GM18870 (cell line): Measurements from ENCODE around the gene LRRC36.
"Not testable (repeated sequence)": the region's sequence is repeated elsewhere in the genome, so short reads cannot be mapped to it uniquely, and the experiment has no call there.

Experiments
- ATAC-seq: cut with Tn5 transposase; IDR thresholded peaks from one replicate; pipeline ENCODE4 v1.9.1; 2021; ENCODE audit warnings: moderate library complexity; ENCODE audit not compliant: unreplicated experiment

The LRRC36 gene

GRCh38 chr16:67339453-67339852, 12.8 kb downstream of the LRRC36 start:
- ATAC-seq: no peak

DNA sequence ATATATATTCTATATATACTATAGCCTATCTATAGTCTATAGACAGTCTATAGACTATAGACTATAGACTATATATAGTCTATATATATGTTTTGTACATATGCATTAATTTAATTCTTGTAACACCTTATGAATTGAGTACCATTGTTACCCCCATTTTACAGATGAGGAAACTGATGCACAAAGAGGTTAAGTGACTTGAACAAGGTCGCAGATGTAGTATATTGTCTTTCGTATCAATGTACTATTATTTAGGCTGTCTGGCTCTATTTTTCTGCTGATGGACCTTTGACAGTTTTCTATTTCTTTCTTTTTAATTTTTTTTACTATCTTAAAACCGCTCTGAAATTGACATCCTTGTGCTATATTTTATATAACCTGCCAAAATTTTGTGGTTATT, 14.6 kb downstream of the LRRC36 start:
- ATAC-seq: no peak

- no peak for ATAC-seq
Observed at GRCh38 chr16:67342616-67343015, 16.0 kb downstream of the LRRC36 start.

- ATAC-seq: no peak
Observed at GRCh38 chr16:67345401-67345800, 18.8 kb downstream of the LRRC36 start.

GRCh38 chr16:67346341-67346740, 19.7 kb downstream of the LRRC36 start:
- no peak for ATAC-seq

DNA sequence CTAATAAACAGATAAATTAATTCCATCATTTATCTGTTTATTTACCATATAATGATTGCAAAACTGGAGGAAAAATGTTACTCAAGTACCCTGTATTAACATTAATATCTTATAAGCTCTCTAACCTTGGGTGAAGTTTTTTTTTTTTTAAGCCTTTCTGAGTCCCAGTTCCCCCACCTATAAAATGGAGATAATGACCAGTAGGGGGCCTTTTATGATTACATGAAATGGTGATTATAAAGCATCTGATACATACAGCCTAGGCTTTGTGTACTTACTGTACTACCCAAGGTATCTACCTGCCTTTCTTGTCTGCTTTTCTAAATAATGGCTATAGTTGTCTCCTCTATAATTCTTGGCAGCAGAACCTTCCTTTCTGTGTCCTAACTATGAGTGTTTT, 22.6 kb downstream of the LRRC36 start:
- ATAC-seq: no peak

DNA sequence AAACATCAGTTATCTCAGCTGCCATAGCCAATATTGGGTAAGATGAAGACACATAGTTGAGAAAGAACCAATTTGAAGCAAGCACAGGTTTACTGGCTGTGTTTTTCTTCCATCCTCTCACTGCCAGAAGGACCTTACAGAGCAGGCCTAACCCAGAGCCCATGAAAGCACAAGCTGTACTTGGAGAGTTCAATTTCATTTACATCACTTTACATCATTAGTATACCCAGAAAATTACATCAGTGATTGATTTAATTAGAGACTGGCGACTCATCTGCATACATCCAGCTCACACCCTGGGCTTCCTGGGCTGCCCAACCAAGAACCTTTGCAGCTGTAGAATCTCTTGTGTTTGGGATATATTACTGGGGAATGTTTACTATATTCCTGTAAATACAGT, 23.7 kb downstream of the LRRC36 start:
- ATAC-seq: no peak

DNA sequence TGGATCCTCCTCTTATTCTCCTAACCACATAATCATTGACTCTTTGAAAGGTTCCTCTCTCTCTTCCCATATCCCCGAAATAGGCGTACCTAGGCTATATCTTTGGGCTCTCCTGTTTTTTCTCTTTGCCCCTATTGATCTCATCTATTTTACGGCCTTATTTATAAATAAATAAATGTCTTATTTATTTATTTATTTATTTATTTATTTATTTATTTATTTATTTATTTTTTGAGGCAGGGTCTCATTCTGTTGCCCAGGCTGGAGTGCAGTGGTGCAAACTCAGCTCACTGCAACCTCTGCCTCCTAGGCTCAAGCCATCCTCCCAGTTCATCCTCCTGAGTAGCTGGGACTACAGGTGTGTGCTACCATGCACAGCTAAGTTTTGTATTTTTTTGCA, 25.8 kb downstream of the LRRC36 start:
- ATAC-seq: not testable (repeated sequence)

- no peak for ATAC-seq
Observed at GRCh38 chr16:67356396-67356795, 29.8 kb downstream of the LRRC36 start.

GRCh38 chr16:67357561-67357960, 30.9 kb downstream of the LRRC36 start:
- no peak for ATAC-seq

GRCh38 chr16:67359540-67360269, 33.1 kb downstream of the LRRC36 start:
- ATAC-seq: not testable (repeated sequence)

DNA sequence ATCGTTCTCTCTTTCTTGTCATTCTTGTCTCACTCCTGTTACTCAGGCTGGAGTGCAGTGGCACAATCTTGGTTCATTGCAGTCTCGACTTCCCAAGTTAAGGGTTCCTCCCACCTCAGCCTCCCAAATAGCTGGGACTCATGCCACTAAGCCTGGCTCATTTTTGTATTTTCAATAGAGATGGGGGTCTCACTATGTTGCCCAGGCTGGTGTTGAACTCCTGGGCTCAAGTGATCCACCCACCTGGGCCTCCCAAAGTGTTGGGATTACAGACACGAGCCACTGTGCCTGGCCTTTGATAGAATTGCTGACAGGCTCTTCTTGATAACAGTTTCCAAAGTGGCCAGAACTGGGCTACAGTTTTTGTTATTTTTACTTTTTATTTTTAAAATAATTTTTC, 34.4 kb downstream of the LRRC36 start:
- ATAC-seq: no peak

- no peak for ATAC-seq
Observed at GRCh38 chr16:67364600-67365235, 38.1 kb downstream of the LRRC36 start.

- ATAC-seq: no peak
Observed at GRCh38 chr16:67370661-67371060, 44.0 kb downstream of the LRRC36 start.

DNA sequence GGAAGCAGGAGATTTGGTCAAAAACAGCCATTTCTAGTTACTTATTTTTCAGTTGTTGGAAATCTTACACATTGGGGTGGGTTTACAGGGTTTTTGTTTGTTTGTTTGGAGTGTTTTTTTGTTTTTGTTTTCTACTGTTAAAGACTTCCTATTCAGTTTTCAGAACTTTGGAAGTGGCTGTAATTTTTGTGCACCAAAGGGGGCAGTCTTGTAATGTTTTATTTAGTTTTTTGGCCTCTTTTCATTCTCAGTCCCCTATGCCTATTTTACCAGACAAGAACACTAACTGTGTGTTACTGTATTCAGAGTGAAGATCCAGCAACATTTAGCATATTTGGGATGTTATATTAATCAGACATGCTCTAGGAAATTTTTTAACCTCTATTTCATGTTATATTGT, 46.0 kb downstream of the LRRC36 start:
- no peak for ATAC-seq

DNA sequence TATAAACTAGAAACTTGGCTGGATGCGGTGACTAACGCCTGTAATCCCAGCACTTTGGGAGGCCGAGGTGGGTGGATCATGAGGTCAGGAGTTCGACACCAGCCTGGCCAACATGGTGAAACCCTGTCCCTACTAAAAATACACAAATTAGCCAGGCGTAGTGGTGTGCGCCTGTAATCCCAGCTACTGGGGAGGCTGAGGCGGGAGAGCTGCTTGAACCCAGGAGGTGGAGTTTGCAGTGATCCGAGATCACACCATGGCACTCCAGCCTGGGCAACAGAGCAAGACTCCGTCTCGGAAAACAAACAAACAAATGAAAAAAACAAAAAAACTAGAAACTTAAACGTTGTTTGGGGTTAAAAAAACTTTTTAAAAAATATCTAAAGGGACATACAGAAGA, 49.4 kb downstream of the LRRC36 start:
- ATAC-seq: not testable (repeated sequence)

DNA sequence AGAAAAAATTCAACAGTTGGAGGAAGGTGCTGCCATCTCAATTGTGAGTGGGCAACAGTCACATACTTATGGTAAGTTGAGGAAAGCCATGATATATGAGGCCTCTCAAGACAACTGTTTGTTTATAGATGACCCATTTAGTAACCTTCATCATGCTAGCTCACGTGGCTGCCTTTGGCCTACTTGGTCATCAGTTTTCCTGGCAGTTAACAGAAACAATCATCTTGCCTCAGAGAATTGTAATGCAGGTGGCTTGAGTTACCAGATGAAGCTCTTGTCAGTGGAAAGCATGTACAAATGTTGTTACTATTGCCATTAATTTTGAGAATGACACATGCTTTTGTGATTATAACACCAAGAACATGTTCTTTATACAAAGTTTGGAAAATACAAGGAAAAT, 52.0 kb downstream of the LRRC36 start:
- no peak for ATAC-seq

DNA sequence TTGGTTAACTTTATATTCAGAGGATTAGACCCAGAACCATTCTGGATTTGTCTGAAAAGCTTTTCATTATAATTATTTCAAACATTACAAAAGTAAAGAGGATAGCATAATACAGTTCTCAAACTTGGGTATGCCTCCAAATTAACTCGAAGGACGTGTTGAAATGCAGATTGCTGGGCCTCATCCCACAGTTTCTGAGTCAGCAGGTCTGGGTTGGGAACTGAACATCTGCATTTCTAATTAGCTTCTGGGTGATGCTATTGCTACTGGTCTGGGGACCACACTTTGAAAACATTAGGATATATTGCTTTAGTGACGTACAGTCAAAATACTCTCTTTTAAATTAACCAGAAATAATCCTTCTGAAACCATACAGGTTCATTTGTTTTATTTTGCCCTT, 56.7 kb downstream of the LRRC36 start:
- no peak for ATAC-seq

DNA sequence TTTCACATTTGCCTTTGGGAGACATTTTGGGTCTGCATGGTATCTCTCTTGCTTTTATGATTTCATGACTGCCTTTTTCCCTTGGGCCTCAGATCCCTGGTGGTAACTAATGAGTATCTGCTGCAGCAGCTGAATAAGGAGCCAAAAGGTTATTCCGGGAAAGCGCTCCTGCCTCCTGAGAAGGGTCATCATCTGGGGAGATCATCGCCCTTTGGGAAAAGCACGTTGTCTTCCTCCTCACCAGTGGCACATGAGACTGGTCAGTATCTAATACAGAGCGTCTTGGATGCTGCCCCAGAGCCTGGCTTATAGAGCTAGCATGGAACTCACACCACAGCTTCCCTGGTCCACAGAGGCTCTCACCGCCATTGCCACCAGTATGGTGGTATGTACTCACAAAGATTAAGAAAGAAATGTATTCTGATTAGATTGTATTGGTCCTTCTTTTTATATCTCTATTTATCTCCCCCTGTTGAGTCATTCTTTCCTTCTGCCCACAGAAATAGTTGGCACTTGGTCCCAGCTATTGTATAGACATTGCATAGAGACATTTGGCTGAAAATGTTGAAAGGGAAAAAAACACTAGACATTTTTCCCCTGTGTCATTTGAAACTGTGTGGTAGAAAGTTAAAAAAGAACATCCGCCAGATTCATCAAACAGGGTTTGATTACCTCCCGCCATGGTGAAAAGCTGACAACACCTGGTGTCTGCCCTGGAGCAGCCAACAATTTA, 58.3 kb downstream of the LRRC36 start:
- no peak for ATAC-seq

DNA sequence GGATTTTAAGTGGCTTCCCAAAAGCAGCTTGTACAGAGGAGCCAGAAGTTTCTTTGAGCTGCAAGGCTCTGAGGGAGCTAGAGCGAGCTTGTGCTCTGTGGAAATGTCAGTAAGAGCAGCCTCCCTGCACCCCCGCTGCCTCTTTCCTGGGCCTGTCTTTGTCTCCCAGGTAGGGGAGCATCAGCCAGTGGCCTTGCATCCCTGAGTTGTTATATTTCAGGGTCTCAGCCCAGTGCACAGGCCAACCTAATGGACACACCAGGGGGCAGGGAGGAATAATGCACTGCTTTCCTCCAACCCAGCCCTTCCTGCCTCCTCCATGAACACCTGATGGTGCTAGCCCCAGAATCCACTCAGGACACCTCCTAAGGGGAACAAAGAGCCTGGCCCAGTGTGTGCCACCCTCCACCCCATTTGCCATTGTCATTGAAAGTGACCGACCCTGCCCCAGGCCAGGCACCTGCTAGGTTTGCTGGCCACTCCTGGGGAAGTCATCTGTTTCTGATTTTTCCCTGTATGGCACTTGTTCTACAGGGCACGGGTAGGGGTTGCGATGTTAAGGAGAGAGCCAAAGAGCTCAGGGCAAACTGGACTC, 60.3 kb downstream of the LRRC36 start:
- ATAC-seq: no peak

DNA sequence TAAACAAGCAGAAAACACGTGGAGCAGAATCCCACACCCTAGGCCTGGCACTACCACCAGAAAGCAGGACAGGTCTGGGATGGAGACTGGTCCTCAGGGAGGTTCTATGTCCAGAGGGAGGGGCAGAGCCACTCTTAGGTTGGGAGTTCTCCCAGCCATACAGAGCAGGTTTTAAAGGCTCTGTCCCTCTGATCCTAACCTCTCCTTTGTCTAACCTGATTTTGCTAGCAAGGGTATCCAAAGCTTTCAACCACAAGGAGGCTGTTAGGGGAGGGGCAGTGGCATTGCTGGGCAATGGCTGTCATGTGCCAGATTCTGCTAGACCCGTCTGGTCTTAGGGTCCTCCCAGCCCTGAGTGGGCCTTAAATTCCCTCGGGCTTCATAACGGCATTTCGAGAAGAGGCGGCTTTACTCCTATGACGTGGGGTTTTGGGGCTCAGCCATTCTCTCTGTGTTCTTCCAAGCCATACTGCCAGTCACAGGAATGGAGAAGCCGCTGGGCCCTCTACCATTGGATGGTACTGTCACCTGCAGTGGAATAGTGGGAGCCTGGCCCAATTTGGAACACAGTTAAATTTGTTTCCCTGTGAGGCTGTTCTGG, 61.0 kb downstream of the LRRC36 start:
- ATAC-seq: no peak
